Superior temporal gyrus (tissue), 1 donor: Measurements from ENCODE around the gene BAIAP2L2.
"Not testable (repeated sequence)": the region's sequence is repeated elsewhere in the genome, so short reads cannot be mapped to it uniquely, and the experiment has no call there.

ENCODE experiments used
- DNase-seq: peaks from one replicate; pipeline ENCODE4 v3.0.0-alpha.2; 2016; ENCODE audit errors: extremely low spot score

Gene BAIAP2L2

DNA sequence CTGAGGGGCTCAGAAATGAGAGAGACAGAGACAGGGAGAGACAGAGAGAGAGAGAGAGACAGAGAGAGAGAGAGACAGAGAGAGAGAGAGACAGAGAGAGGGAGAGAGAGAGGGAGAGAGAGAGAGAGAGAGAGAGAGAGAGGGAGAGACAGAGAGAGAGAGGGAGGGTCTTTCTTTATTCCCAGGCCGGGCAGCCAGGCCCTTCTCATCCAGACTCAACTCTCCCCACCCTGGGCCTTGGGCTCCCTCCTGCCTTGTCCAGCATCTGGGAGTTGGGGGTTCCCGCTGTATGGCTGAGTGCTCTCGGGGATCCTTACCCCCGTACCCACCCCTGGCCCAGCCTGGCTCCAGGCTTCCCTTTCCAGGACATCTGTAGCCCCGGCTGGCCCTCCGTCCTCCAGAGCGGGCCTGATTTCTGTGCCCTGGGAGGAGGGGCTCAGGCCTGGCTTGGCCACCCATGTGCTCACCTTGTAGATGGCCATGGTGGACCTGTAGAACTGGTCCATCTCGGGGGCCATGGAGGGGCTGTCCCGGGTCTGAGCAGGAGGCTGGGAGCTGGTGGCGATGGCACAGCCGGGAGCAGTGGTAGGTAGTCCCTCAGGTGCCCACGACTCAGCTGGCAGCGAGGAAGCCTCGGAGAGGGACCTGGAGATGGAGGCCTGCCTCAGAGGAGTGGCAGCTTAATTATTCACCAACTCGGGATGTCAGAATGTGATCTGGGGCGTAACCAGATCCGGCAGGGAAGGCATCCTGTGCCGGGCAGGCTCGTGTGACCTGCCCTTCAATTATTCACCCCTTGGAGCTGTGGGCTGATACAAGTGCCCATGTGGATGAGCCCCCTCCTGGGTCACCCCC, at the start of gene BAIAP2L2:
Gene BAIAP2L2 (minus strand): TSS at position 677 of the 855 bp plus-strand sequence. CDS start 159 bp downstream, at position 518.
- DNase-seq = no peak

GRCh38 chr22:38155703-38156102, 45.2 kb upstream of the BAIAP2L2 start:
- DNase-seq = no peak

- not testable (repeated sequence) for DNase-seq
These were observed 44.1 kb upstream of the BAIAP2L2 start for GRCh38 chr22:38154563-38154915.

DNA sequence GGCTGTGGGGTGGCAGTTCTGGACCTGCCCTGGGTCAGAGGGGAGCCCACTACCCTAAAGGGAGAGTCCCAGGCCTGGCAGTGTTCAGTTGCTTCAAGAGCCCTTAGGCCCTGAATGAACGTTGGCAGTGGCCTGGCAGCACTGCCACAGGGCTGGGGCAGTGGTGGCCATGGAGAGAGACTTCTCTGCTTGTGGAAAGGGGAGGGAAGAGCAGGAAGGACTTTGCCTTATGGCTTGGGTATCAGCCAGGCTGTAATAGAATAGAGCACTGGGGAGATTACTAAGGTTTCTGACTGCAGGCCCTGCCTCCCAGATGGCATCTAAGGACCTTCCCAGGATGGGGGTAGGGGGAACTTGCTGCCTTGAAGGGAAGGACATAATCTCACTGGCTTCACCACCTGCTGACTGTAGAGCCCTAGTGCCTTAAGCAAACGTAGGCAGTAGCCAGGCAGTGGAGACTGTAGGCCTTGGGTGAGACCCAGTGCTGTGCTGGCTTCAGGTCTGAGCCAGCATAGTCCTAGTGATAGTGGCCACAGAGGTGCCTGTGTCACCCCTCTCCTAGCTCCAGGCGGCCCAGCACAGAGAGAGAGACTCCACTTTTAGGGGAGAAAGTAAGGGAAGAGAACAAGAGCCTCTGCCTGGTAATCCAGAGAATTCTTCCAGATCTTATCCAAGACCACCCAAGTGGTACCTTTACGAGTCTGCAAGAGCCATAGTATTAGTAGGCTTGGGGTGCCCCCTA, 43.5 kb upstream of the BAIAP2L2 start:
- DNase-seq = no peak

DNA sequence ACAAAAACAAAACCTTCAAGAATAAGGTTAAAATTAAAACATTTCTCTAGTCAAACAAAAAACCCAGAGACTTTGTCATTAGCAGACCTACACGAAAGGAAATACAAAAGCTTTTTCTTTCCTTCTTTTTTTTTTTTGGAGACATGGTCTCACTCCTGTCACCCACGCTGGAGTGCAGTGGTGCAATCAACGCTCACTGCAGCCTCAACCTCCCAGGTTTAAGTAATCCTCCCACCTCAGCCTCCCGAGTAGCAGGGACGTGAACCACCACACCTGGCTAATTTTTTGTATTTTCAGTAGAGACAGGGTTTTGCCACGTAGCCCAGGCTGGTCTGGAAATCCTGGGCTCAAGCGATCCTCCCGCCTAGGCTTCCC, 40.6 kb upstream of the BAIAP2L2 start:
- no peak for DNase-seq

GRCh38 chr22:38148245-38148644, 37.8 kb upstream of the BAIAP2L2 start:
- DNase-seq = no peak

DNA sequence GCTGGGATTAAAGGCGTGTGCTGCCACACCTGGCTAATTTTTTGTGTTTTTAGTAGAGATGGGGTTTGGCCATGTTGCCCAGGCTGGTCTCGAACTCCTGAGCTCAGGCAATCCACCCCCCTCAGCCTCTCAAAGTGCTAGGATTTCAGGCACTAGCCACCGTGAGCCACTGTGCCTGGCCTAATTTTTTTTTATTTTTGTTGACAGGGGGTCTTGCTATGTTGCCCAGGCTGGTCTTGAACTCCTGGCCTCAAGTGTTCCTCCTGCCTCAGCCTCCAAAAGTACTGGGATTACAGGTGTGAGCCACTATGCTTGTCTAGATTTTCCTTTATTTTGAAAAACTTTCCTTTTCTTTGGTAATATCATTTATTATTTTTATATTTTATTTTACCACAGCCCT, 35.7 kb upstream of the BAIAP2L2 start:
- DNase-seq = not testable (repeated sequence)

- no peak for DNase-seq
These were observed 33.5 kb upstream of the BAIAP2L2 start for GRCh38 chr22:38144025-38144405.

DNA sequence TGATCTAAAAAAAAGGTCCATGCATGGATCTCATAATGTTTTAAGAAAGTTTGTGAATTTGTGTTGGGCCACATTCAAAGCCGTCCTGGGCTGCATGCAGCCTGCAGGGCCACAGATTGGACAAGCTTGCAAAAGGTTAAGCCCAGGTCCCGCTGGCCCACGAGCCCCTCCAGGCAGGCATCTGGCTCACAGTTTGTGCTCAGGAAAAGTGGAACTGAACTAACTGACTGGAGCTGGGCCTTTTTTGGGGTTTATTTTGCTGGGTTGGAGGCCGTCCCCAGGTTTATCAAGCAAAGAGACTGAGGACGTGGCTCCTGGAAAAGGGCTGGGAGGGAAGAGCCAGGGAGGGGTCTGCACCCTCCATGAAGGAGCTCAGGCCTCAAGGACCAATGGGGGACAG, 32.1 kb upstream of the BAIAP2L2 start:
- DNase-seq = no peak

DNA sequence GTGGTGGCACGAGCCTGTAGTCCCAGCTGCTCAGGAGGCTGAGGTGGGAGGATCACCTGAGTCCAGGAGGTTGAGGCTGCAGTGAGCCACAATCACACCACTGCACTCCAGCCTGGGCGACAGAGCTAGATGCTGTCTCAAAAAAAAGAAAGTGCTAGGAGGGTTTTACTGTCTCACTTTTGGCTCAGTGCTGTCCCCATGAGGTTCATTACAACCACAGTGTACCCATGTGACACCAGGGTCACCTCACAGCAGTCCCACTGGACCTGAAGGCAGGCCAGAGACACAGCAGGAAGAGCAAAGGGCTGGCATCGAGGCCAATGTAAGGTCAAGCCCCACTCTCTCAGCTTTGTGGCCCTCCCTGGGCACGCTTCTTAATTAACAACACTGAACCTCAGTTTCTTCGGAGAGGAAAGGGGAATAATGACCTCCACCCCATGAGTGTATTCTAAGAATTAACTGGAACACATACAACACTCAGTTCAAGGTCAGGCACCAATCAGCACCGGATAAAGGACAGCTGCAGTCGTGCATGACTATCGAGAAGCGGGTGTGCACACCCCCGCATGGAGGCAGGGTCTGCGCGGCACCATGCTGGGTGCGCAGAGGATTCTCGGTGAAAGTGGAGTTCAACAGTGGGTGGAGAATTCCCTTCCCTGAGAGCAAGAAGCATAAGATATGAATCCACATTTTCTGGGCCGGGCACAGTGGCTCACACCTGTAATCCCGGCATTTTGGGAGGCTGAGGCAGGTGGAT, 30.9 kb upstream of the BAIAP2L2 start:
- no peak for DNase-seq

GRCh38 chr22:38139901-38140300, 29.4 kb upstream of the BAIAP2L2 start:
- DNase-seq = no peak

GRCh38 chr22:38138961-38139360, 28.5 kb upstream of the BAIAP2L2 start:
- DNase-seq = no peak

DNA sequence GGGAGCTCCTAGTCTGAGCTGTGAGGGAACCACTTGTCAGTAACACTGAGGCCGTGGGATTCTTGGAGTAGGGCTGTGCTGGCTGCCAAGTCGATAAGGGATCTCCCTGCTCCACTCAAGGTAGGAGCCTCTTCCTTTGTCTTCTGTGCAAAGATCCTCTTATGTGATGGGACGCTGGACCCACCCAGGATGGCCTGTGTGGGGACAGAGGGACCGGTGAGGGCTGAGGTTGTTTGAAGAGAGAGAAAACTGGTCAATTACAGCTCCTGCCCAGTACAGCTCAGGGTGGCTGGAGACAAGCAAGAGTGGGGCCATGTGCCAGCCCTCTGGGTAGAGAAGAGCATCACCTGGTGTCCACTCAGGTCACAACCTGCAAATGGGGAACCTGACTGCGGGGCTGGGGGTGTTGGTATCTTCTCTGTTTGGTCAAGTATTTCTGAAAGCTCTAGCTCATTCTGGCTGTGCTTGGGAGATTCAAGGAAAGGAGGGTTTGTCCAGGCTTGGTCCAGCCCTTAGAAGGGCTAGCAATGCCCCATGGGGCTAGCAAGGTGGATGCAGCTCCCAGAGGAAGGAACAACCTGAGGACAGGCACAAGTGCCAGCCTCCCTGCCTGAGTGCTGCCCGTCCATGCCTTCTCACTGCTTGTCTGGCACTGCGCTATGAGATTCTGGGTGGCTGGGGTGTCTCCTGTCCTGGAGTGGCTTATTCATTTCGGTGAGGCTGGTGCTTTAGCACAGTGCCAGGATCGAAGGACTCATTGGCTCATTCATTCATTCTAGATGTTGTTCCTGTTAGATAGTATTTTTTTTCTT, 27.6 kb upstream of the BAIAP2L2 start:
- DNase-seq = no peak

DNA sequence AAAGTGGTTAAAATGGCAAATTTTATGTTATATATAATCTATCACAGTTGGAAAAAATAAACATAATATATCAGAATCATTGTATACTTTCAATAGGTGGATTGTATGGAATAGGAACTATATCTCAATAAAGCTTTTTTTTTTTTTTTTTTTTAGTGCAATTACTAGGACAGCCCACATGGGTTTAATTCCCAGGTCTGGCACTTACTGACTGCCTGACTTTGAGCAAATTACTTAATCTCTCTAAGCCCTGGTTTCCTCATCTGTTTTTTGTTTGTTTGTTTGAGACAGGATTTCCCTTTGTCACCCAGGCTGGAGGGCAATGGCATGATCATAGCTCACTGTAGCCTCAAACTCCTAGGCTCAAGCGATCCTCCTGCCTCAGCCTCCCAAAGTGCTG, 26.1 kb upstream of the BAIAP2L2 start:
- no peak for DNase-seq

DNA sequence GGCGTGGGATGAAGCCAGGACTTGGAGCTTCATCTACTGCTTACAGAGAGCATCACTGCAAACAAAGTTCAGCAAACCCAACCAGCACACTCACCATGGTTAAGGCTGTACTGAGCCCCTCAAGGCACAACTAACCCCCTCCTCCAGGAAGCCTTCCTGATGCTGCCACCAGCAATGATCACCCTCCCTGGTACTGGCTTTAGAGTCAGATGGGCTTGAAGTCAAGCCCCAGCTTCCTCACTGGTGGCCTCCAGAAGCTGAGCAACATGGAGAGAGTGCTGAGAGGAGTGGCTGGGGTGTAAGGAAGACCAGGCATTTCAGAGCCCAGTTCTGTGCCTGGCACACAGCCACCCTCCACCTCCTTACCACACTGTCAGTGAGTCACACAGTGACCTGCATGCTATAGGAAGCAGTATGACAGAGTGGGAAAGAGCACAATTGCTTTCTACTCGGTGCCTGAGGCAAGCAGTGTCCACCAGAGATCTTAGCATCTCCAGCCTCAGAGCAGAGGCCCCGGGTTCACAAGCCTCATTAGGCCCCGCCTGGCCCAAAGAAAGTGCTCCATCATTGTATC, 24.7 kb upstream of the BAIAP2L2 start:
- DNase-seq = peak; percentile 26

GRCh38 chr22:38133331-38133730, 22.8 kb upstream of the BAIAP2L2 start:
- no peak for DNase-seq

- no peak for DNase-seq
These were observed 22.3 kb upstream of the BAIAP2L2 start for GRCh38 chr22:38132794-38133193.

GRCh38 chr22:38132136-38132535, 21.7 kb upstream of the BAIAP2L2 start:
- DNase-seq = no peak

DNA sequence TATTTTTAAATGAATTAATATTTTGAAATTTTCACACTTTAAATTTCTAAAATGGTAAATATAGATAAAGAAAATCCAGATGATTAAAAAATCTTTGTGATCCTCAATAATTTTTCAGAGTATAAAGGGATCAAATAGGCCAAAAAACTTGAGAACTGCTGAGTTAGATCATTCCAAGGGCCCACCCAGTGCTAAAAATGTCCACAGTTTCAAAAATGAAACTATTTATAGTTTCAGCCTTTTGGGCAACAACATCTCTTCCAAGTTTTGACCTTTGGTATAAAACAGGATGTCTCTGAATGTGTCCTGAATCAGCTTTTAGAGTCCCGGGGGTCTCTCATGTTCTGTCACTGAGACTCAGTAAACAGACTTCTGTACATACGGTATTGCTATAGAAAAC, 20.9 kb upstream of the BAIAP2L2 start:
- DNase-seq = no peak

GRCh38 chr22:38129856-38130255, 19.4 kb upstream of the BAIAP2L2 start:
- no peak for DNase-seq

DNA sequence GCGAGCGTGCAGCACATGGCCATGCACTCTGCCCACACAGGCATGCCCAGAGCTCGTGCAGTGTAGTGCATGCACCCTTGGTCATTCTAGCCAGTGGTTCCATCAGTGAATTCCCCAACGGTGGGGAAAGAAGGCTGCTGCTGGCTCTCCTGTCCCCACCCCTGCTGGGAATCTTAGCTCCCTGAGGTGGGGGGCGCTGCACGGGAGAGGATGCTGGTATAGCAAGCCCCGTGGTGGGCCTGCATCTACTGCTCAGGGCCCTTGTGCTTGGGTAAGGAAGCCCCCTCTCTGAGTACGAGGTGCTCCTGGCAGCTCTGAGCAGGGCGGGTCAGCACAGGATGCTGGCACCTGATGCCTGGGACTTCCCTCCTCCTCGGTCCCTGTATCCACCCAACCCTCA, 18.5 kb upstream of the BAIAP2L2 start:
- DNase-seq = no peak
